SU-DHL-6 (cell line): ENCODE results near the gene EOMES.
"Not testable (repeated sequence)": the region's sequence is repeated elsewhere in the genome, so short reads cannot be mapped to it uniquely, and the experiment has no call there.

Source experiments
- H2AFZ ChIP-seq: fragments of 200-600 bp; sonication (generic); 2 replicates; pipeline ENCODE4 v1.6.1; 2014; ENCODE audit warnings: low read depth, mild to moderate bottlenecking, moderate library complexity, mixed read lengths, antibody characterized with exemption, low read length; ENCODE audit not compliant: severe bottlenecking
- H3F3A ChIP-seq: fragments of 200-600 bp; shearing (Covaris generic); 2 replicates; pipeline ENCODE4 v1.6.0; 2016; ENCODE audit warnings: antibody characterized with exemption, mild to moderate bottlenecking; ENCODE audit not compliant: insufficient read depth
- H3K27ac ChIP-seq: fragments of 200-600 bp; sonication (generic); 2 replicates; pipeline ENCODE4 v1.5.1; 2016; ENCODE audit warnings: low read depth, mild to moderate bottlenecking, low read length, moderate library complexity, mixed read lengths
- H3K27me3 ChIP-seq: fragments of 200-600 bp; sonication (generic), shearing (Covaris generic); 2 replicates; pipeline ENCODE4 v1.6.0; 2014; ENCODE audit warnings: mild to moderate bottlenecking, low read length
- H3K36me3 ChIP-seq: fragments of 200-600 bp; sonication (generic); 2 replicates; pipeline ENCODE4 v1.6.1; 2014; ENCODE audit warnings: mild to moderate bottlenecking, low read length, mixed read lengths
- H3K4me2 ChIP-seq: fragments of 300-600, 200-600 bp; shearing (Covaris generic), sonication (generic); 2 replicates; pipeline ENCODE4 v1.6.0; 2014; ENCODE audit warnings: low read length, low read depth, mild to moderate bottlenecking; ENCODE audit not compliant: poor library complexity, severe bottlenecking
- H3K4me3 ChIP-seq: fragments of 200-600 bp; sonication (generic); 2 replicates; pipeline ENCODE4 v1.5.1; 2014; ENCODE audit warnings: antibody characterized with exemption, low read length, mild to moderate bottlenecking, mixed read lengths; ENCODE audit not compliant: insufficient read depth, poor library complexity, severe bottlenecking
- H3K79me2 ChIP-seq: fragments of 200-600 bp; sonication (generic); 2 replicates; pipeline ENCODE4 v1.6.1; 2014; ENCODE audit warnings: mild to moderate bottlenecking, low read length, moderate library complexity; ENCODE audit not compliant: insufficient read depth
- H3K9ac ChIP-seq: fragments of 200-600 bp; sonication (generic); 2 replicates; pipeline ENCODE4 v1.7.0; 2014; ENCODE audit warnings: mild to moderate bottlenecking, low read length
- H3K9me2 ChIP-seq: fragments of 200-600 bp; sonication (generic); replicated peaks from 2 replicates; pipeline ENCODE4 v1.6.1; 2014; ENCODE audit warnings: low read length; ENCODE audit not compliant: insufficient read depth
- H3K9me3 ChIP-seq: fragments of 200-600 bp; sonication (generic); 2 replicates; pipeline ENCODE4 v1.6.1; 2014; ENCODE audit warnings: low read length, mixed read lengths; ENCODE audit not compliant: insufficient read depth
- H4K20me1 ChIP-seq: fragments of 200-600 bp; sonication (generic); 2 replicates; pipeline ENCODE4 v1.6.1; 2014; ENCODE audit warnings: low read depth, mild to moderate bottlenecking, antibody characterized with exemption, low read length, moderate library complexity, mixed read lengths
- EZH2phosphoT487 ChIP-seq: fragments of 200-600 bp; sonication (generic), shearing (Covaris generic); conservative IDR thresholded peaks from 2 replicates; pipeline ENCODE4 v1.6.1; 2018; ENCODE audit warnings: mild to moderate bottlenecking, antibody characterized with exemption, low read length, moderate library complexity, mixed read lengths
- TF ChIP-seq, protein P1 (sequence below): fragments of 200-600 bp; sonication (generic); IDR thresholded peaks from one replicate; pipeline ENCODE4 v1.5.1; 2017; ENCODE audit warnings: antibody characterized with exemption, mild to moderate bottlenecking, low read length, moderate library complexity; ENCODE audit not compliant: insufficient read depth, poor library complexity, severe bottlenecking

Gene EOMES

DNA sequence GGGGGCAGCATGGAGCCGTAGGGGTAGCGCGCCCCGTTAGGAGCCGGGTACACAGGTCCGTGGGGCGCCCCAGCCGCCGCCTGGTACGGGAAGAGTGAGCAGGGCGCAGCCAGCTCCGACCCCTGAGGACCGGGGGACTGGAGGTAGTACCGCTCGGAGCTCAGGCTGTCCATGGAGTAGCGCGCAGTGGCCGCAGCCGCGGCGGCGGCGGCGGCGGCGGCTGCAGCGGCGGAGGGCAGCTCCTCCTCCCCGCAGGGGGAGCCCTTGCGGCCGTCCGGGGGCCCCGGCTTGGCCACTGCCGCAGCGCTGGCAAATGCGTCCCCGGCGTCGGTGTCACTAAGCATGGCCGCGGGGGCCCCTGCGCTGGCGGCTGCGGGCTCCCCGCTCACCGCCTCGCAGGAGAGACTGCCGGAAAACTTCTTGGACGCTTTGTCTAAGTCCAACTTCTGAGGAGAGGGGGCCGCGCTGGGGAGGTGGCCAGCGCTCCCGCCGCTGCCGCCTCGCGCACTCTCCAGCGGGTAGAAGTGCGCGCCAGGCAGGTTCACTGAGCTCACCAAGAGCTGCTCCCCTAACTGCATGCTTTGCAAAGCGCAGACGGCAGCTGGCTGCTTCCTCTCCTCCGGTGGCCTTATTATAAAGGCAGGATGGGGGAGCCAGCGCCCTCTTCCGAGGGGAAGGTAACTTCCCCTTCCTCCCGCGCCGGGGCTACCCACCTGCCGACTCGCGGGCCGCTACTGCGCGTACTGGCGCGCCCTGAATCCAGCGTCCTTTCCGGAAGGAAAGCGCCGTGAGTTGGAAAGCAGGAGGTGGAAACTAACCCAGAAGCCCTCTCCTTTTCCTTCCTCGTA lies at the start of gene EOMES:
Gene EOMES (minus strand): TSS at position 607 of the 848 bp plus-strand sequence. CDS start 29 bp downstream, at position 578.
- H3K9ac ChIP-seq: peak within 1 kb of the TSS; percentile 51
- TF ChIP-seq EZH2phosphoT487: no peak
- TF ChIP-seq, protein P1, sequence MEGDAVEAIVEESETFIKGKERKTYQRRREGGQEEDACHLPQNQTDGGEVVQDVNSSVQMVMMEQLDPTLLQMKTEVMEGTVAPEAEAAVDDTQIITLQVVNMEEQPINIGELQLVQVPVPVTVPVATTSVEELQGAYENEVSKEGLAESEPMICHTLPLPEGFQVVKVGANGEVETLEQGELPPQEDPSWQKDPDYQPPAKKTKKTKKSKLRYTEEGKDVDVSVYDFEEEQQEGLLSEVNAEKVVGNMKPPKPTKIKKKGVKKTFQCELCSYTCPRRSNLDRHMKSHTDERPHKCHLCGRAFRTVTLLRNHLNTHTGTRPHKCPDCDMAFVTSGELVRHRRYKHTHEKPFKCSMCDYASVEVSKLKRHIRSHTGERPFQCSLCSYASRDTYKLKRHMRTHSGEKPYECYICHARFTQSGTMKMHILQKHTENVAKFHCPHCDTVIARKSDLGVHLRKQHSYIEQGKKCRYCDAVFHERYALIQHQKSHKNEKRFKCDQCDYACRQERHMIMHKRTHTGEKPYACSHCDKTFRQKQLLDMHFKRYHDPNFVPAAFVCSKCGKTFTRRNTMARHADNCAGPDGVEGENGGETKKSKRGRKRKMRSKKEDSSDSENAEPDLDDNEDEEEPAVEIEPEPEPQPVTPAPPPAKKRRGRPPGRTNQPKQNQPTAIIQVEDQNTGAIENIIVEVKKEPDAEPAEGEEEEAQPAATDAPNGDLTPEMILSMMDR: no peak
- peak within 1 kb of the TSS; percentile 47 for H3K4me2 ChIP-seq
- no peaks in the 10 kb centered on the region for H3K27me3 ChIP-seq
- no peak within 1 kb of the TSS for H3K27ac ChIP-seq
- H3K9me3 ChIP-seq: no peaks in the 10 kb centered on the region
- H3K36me3 ChIP-seq: no peaks in the 10 kb centered on the region
- no peaks in the 10 kb centered on the region for H3F3A ChIP-seq
- no peaks in the 10 kb centered on the region for H3K9me2 ChIP-seq
- peak within 1 kb of the TSS; percentile 29 for H2AFZ ChIP-seq
- H3K4me3 ChIP-seq: peak within 1 kb of the TSS; percentile 53
- H4K20me1 ChIP-seq: no peaks in the 10 kb centered on the region
- H3K79me2 ChIP-seq: no peaks in the 10 kb centered on the region

DNA sequence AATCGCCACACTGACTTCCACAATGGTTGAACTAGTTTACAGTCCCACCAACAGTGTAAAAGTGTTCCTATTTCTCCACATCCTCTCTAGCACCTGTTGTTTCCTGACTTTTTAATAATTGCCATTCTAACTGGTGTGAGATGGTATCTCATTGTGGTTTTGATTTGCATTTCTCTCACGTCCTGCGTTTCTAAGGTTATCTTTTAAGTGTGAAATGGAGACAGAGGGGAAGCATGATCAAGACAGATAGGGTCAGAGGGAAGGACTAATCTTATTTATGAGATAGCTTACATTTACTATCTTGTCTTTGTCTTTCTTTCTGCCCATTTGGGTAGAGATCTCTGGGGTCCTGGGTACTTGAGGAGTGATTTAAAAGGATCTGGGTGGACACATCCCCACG lies 48.3 kb upstream of the EOMES start:
- not testable (repeated sequence) for H4K20me1 ChIP-seq, H3K27me3 ChIP-seq, H3K79me2 ChIP-seq, H3K9me3 ChIP-seq, H3K27ac ChIP-seq, H3K9me2 ChIP-seq, H3K36me3 ChIP-seq, H3K4me2 ChIP-seq, H3K4me3 ChIP-seq, H3F3A ChIP-seq, H2AFZ ChIP-seq, H3K9ac ChIP-seq

DNA sequence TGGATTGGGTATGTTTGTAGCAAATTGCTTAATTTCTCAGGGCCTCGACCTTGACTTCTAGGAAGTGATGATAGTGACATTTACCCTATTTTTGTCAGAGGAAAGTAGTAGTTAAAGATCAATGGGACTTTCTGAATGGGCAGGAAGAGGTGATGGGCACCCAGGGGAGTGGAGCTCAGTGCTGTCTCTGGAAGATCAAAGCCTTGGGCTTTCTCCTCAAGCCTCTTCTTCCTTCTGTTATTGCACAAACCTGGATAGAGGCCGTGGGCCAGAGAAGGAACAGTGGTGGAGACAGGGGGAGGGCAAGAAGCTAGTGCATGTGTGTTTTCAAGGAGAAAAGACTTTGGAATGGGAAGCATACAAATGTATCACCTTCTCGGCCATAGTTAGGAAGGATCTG lies 44.9 kb upstream of the EOMES start:
- H3K9ac ChIP-seq: no peak overlapping the region
- no peaks in the 10 kb centered on the region for H3F3A ChIP-seq
- no peak overlapping the region for H3K4me3 ChIP-seq
- no peaks in the 10 kb centered on the region for H3K27me3 ChIP-seq
- H3K36me3 ChIP-seq: no peaks in the 10 kb centered on the region
- no peaks in the 10 kb centered on the region for H3K9me2 ChIP-seq
- H3K4me2 ChIP-seq: no peak overlapping the region
- H3K9me3 ChIP-seq: no peaks in the 10 kb centered on the region
- H3K79me2 ChIP-seq: no peaks in the 10 kb centered on the region
- no peaks in the 10 kb centered on the region for H4K20me1 ChIP-seq
- H2AFZ ChIP-seq: no peak overlapping the region
- TF ChIP-seq EZH2phosphoT487: no peak
- TF ChIP-seq, protein P1: no peak
- H3K27ac ChIP-seq: no peak overlapping the region

DNA sequence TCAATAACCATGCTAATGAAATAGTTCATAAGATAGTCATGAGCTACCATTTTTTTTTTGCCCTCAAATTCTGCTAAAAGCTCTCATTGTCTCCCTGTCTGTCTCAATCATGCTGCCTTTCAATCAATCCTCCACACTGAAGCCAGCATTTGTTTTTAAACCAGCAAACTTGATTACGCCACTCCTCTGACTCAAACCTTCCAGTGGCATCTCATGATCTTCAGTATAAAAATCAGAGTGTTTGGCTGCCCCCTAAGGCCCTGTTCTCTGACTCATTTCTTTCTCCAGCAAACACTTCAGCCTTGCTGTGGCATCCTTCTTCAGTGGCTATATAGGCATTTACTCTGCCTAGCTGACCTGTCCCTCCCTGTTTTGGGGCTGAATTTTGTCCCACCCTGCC lies 36.0 kb upstream of the EOMES start:
- no peaks in the 10 kb centered on the region for H3K79me2 ChIP-seq
- H3K4me3 ChIP-seq: no peak overlapping the region
- H3K4me2 ChIP-seq: no peak overlapping the region

More for the DNA sequence above, 36.0 kb upstream of the EOMES start:
- no peaks in the 10 kb centered on the region for H3K9me3 ChIP-seq
- no peak overlapping the region for H3K27ac ChIP-seq
- H3K27me3 ChIP-seq: no peaks in the 10 kb centered on the region
- H3K9me2 ChIP-seq: no peaks in the 10 kb centered on the region
- H2AFZ ChIP-seq: no peak overlapping the region
- H4K20me1 ChIP-seq: no peaks in the 10 kb centered on the region
- TF ChIP-seq EZH2phosphoT487: no peak
- TF ChIP-seq, protein P1: no peak
- H3K36me3 ChIP-seq: no peaks in the 10 kb centered on the region
- H3K9ac ChIP-seq: no peak overlapping the region
- no peaks in the 10 kb centered on the region for H3F3A ChIP-seq
